Motor neuron (in vitro differentiated cells): ENCODE results near the gene TRAPPC2L. TPM values are rescaled to one million over a fixed set of nuclear protein-coding genes. Genes with fewer than 3 reads are reported as not detected.
A peak's percentile ranks its signal among the peaks of the same experiment; 100 is the strongest.
"Not testable (repeated sequence)": the region's sequence is repeated elsewhere in the genome, so short reads cannot be mapped to it uniquely, and the experiment has no call there.

Experiments
- ATAC-seq, 8 experiments: fragments of 200-7000 bp; cut with Tn5 transposase; replicated peaks in 6 of 8; 2 replicates each; pipeline ENCODE4 v1.8.0; 2021; ENCODE audit warnings: mild to moderate bottlenecking in 8 of 8, moderate library complexity in 8 of 8
- H3K27ac ChIP-seq, 2 donors: fragments of 250-450 bp; sonication (Bioruptor Pico); 2 replicates each; pipeline ENCODE4 v1.9.0; 2021; ENCODE audit warnings: antibody characterized with exemption in 2 of 2, mild to moderate bottlenecking in 2 of 2, moderate library complexity in 1 of 2
- H3K4me1 ChIP-seq, 2 donors: fragments of 250-450 bp; sonication (Bioruptor Pico); replicated peaks in 1 of 2; 2 replicates each; pipeline ENCODE4 v1.6.1; 2021; ENCODE audit warnings: antibody characterized with exemption in 2 of 2, mild to moderate bottlenecking in 2 of 2, moderate library complexity in 1 of 2
- H3K4me3 ChIP-seq, 5 donors: fragments of 250-450 bp; sonication (Bioruptor Pico); 2 replicates each; pipeline ENCODE4 v1.9.0; 2021; ENCODE audit warnings: antibody characterized with exemption in 5 of 5, mild to moderate bottlenecking in 5 of 5, moderate library complexity in 4 of 5
- WGBS, 10 experiments: fragments of 450-650 bp; shearing (Covaris generic); methylation state at CpG; one replicate each; pipeline ENCODE4 v1.0.0; 2022; 5-methylcytosine and 5-hydroxymethylcytosine counted together
- in situ Hi-C, 9 experiments: fragments of 400-800 bp; cut with MboI; loops; one replicate each; pipeline ENCODE4 v1.15.0; 2021; ENCODE audit warnings: low sequenced_read_pairs in 9 of 9, low pct_unique_long_range_greater_than_20kb in 2 of 9; ENCODE audit not compliant: unreplicated experiment in 9 of 9
- total RNA-seq, 8 experiments: library from RNA; unstranded; fragments of 300-600 nt; gene quantifications; 2 replicates each; pipeline versions ENCODE4 v1.2.3 to v1.2.4, GENCODE V29; 2022

TRAPPC2L gene
- total RNA-seq, 8 experiments from 2014 or later: 31.5 to 93.6 (median 52.3) TPM

- ATAC-seq: no peak
- peaks cover 2 to 16% of the 10 kb centered on the region in 2 donors for H3K4me1 ChIP-seq
- 40 to 100% (median 65%) methylated on average over 1 to 2 of the region's 14 CpGs; no CpG with 5 or more reads in 6 of the 10 experiments for WGBS, 10 experiments
- in situ Hi-C loops: no loop called here
- H3K27ac ChIP-seq: no peak overlapping the region
- H3K4me3 ChIP-seq: no peak overlapping the region
These were observed 31.1 kb downstream of the TRAPPC2L start for GRCh38 chr16:88888057-88888456.

- H3K4me3 ChIP-seq: no peak overlapping the region
- H3K4me1 ChIP-seq: peaks cover 2 to 16% of the 10 kb centered on the region in 2 donors
- peak overlapping the region in 1 of 2 donors; percentile 23 for H3K27ac ChIP-seq
- WGBS, 10 experiments: no CpG with 5 or more reads among the region's 30 CpGs
- ATAC-seq: peak in 6 of 8 experiments; percentile 12 to 57 (median 34)
- in situ Hi-C loops: no loop called here
These were observed 31.8 kb downstream of the TRAPPC2L start for GRCh38 chr16:88888461-88889387.

- peaks cover 2 to 16% of the 10 kb centered on the region in 2 donors for H3K4me1 ChIP-seq
- WGBS, 10 experiments: 61 to 100% (median 89%) methylated on average over 3 to 26 of the region's 48 CpGs; no CpG with 5 or more reads in 2 of the 10 experiments
- in situ Hi-C loops, H3K27ac ChIP-seq, H3K4me3 ChIP-seq, ATAC-seq: not testable (repeated sequence)
These were observed 32.9 kb downstream of the TRAPPC2L start for GRCh38 chr16:88889702-88890352.

GRCh38 chr16:88891083-88891482, 34.2 kb downstream of the TRAPPC2L start:
- ATAC-seq: no peak
- 100% methylated on average over 1 of the region's 16 CpGs; no CpG with 5 or more reads in 9 of the 10 experiments for WGBS, 10 experiments
- Histone ChIP-seq H3K4me3 (no peak overlapping the region), H3K27ac (no peak overlapping the region), H3K4me1 (peaks cover 2 to 16% of the 10 kb centered on the region in 2 donors)
- in situ Hi-C loops: no loop called here

GRCh38 chr16:88892065-88892464, 35.1 kb downstream of the TRAPPC2L start:
- Histone ChIP-seq H3K4me1 (peaks cover 2 to 14% of the 10 kb centered on the region in 2 donors), H3K27ac (no peak overlapping the region), H3K4me3 (no peak overlapping the region)
- ATAC-seq: no peak
- in situ Hi-C loops: no loop called here
- WGBS, 10 experiments: 91% methylated on average over 6 of the region's 20 CpGs; no CpG with 5 or more reads in 9 of the 10 experiments

GRCh38 chr16:88893127-88893968, 36.4 kb downstream of the TRAPPC2L start:
- H3K4me1 ChIP-seq: peaks cover 2 to 7% of the 10 kb centered on the region in 2 donors

GRCh38 chr16:88894266-88894665, 37.3 kb downstream of the TRAPPC2L start:
- H3K4me3 ChIP-seq, ATAC-seq, H3K27ac ChIP-seq, in situ Hi-C loops, H3K4me1 ChIP-seq: not testable (repeated sequence)
- no CpG with 5 or more reads among the region's 6 CpGs for WGBS, 10 experiments

More at GRCh38 chr16:88893127-88893968, 36.4 kb downstream of the TRAPPC2L start:
- ATAC-seq: peak in 1 of 8 experiments; percentile 8
- Histone ChIP-seq H3K4me3 (no peak overlapping the region), H3K27ac (no peak overlapping the region)
- in situ Hi-C loops: no loop called here
- 40 to 100% (median 80%) methylated on average over 1 to 6 of the region's 19 CpGs; no CpG with 5 or more reads in 5 of the 10 experiments for WGBS, 10 experiments

- in situ Hi-C loops: no loop called here
- Histone ChIP-seq H3K4me1 (peaks cover 2 to 3% of the 10 kb centered on the region in 2 donors), H3K27ac (no peak overlapping the region), H3K4me3 (no peak overlapping the region)
- WGBS, 10 experiments: 60% methylated on average over 1 of the region's 21 CpGs; no CpG with 5 or more reads in 9 of the 10 experiments
- peak in 1 of 8 experiments; percentile 16 for ATAC-seq
These were observed 37.9 kb downstream of the TRAPPC2L start for GRCh38 chr16:88894681-88895300.

- in situ Hi-C loops: no loop called here
- 65 to 100% (median 90%) methylated on average over 1 to 12 of the region's 22 CpGs; no CpG with 5 or more reads in 5 of the 10 experiments for WGBS, 10 experiments
- ATAC-seq: peak in 2 of 8 experiments; percentile 3 to 13
- no peak overlapping the region for H3K27ac ChIP-seq
- H3K4me3 ChIP-seq: no peak overlapping the region
- H3K4me1 ChIP-seq: peaks cover 2 to 3% of the 10 kb centered on the region in 2 donors
These were observed 38.4 kb downstream of the TRAPPC2L start for GRCh38 chr16:88895335-88895734.

- in situ Hi-C loops: no loop called here
- WGBS, 10 experiments: 78 to 100% (median 91%) methylated on average over 1 to 17 of the region's 57 CpGs; no CpG with 5 or more reads in 6 of the 10 experiments
- no peak overlapping the region for H3K4me3 ChIP-seq
- no peak overlapping the region for H3K27ac ChIP-seq
- H3K4me1 ChIP-seq: peaks cover 2 to 3% of the 10 kb centered on the region in 2 donors
- ATAC-seq: no peak
These were observed 39.5 kb downstream of the TRAPPC2L start for GRCh38 chr16:88896238-88897070.

- Histone ChIP-seq H3K27ac (no peak overlapping the region), H3K4me3 (no peak overlapping the region), H3K4me1 (peaks cover 11 to 12% of the 10 kb centered on the region in 2 donors)
- no peak for ATAC-seq
- in situ Hi-C loops: no loop called here
- WGBS, 10 experiments: 70 to 100% (median 81%) methylated on average over 2 to 9 of the region's 34 CpGs; no CpG with 5 or more reads in 4 of the 10 experiments
These were observed 40.9 kb downstream of the TRAPPC2L start for GRCh38 chr16:88897696-88898425.
